Body of pancreas (tissue), 4 donors: ENCODE measurements around the gene CTNND2. TPM values are rescaled to one million over a fixed set of nuclear protein-coding genes. Genes with fewer than 3 reads are reported as not detected.

Source experiments
- ATAC-seq: fragments of 150-250 bp; one replicate; pipeline ENCODE4 v1.9.1; 2016
- DNase-seq, 4 donors: peaks; one replicate each; pipeline ENCODE4 v3.0.0-alpha.2; 2019
- H3K27ac ChIP-seq, 4 donors: fragments of 200-600 bp; sonication (generic); 1 replicate in 3 of 4; 2 replicates in 1 of 4; pipeline versions ENCODE4 v1.5.1 to v1.6.1; 2016 to 2019; ENCODE audit warnings: mild to moderate bottlenecking in 1 of 4, mixed read lengths in 1 of 4, moderate library complexity in 1 of 4
- H3K27me3 ChIP-seq, 2 donors: fragments of 200-600 bp; sonication (generic); one replicate each; pipeline ENCODE4 v1.6.0; 2016; ENCODE audit warnings: mild to moderate bottlenecking in 1 of 2
- H3K36me3 ChIP-seq, 2 donors: fragments of 200-600 bp; sonication (generic); replicated peaks in 1 of 2; 2 replicates each; pipeline ENCODE4 v1.5.1; 2016; ENCODE audit warnings: low read depth in 2 of 2; ENCODE audit not compliant: insufficient read depth in 1 of 2
- H3K4me1 ChIP-seq: fragments of 200-600 bp; sonication (generic); one replicate; pipeline ENCODE4 v1.6.0; 2016
- H3K4me3 ChIP-seq, 2 donors: fragments of 200-600 bp; sonication (generic); 1 replicate in 1 of 2; 2 replicates in 1 of 2; pipeline ENCODE4 v1.5.1; 2016 to 2019
- H3K9me3 ChIP-seq, 3 donors: fragments of 200-600 bp; sonication (generic); 1 replicate in 2 of 3; 2 replicates in 1 of 3; pipeline ENCODE4 v1.5.1; 2016
- POLR2A ChIP-seq, 3 donors: fragments of 450-650 bp; IDR thresholded peaks; one replicate each; pipeline ENCODE4 v1.6.1; 2016; ENCODE audit warnings: antibody characterized with exemption in 3 of 3, mild to moderate bottlenecking in 2 of 3
- WGBS, 2 donors: methylation state at CpG; one replicate each; pipeline ENCODE4 v1.1.5; 2017; 5-methylcytosine and 5-hydroxymethylcytosine counted together
- intact Hi-C: fragments of 100-400 bp; cut with DNase I; formaldehyde crosslinking; loops from one replicate; pipeline ENCODE4 v1.15.1; 2023
- total RNA-seq, 2 donors: library from RNA; depleted of rRNA; stranded (reverse); fragments of >200 nt; gene quantifications; one replicate each; pipeline ENCODE4 v1.1.0, GENCODE V29; 2016
- TF ChIP-seq, protein P1 (sequence below), 7 experiments: fragments of 450-650 bp in 4 of 7; fragments of 200-600 bp in 3 of 7; sonication (generic) in 3 of 7; IDR thresholded peaks; one replicate each; pipeline ENCODE4 v1.5.1; 2016 to 2019; ENCODE audit warnings: antibody characterized with exemption in 7 of 7

The CTNND2 gene
- total RNA-seq, 2 donors from 2014 or later: 21.0 to 82.4 TPM

DNA sequence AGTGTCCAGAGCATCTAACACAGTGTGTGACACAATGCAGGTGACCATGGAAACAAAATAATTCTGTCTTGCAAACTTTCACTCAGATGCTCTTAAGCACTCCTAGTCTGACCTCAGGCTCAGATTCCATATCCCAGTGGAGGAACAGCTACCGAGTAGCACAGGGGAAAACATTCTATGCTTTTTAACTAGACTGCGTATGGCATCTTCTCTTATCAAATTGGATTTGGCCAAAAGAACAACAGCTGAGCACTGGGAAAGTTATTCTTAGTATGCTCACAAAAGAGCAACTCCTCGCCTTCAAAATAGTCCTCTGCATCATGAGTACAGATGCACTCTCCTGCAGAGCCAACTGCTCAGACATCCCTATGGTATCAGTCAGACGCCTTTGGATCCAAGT is 615.0 kb downstream of the CTNND2 start:
- Histone ChIP-seq H3K36me3 (no peaks in the 10 kb centered on the region), H3K27me3 (no peaks in the 10 kb centered on the region), H3K27ac (no peak overlapping the region), H3K4me3 (no peak overlapping the region), H3K4me1 (peaks cover 28% of the 10 kb centered on the region), H3K9me3 (no peaks in the 10 kb centered on the region)
- no peak for ATAC-seq
- intact Hi-C loops: no loop called here
- DNase-seq: no peak
- no peak for TF ChIP-seq POLR2A (IDR thresholded peaks at IDR 0.05)
- TF ChIP-seq, protein P1, sequence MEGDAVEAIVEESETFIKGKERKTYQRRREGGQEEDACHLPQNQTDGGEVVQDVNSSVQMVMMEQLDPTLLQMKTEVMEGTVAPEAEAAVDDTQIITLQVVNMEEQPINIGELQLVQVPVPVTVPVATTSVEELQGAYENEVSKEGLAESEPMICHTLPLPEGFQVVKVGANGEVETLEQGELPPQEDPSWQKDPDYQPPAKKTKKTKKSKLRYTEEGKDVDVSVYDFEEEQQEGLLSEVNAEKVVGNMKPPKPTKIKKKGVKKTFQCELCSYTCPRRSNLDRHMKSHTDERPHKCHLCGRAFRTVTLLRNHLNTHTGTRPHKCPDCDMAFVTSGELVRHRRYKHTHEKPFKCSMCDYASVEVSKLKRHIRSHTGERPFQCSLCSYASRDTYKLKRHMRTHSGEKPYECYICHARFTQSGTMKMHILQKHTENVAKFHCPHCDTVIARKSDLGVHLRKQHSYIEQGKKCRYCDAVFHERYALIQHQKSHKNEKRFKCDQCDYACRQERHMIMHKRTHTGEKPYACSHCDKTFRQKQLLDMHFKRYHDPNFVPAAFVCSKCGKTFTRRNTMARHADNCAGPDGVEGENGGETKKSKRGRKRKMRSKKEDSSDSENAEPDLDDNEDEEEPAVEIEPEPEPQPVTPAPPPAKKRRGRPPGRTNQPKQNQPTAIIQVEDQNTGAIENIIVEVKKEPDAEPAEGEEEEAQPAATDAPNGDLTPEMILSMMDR (IDR thresholded peaks at IDR 0.05): no peak
- WGBS, 2 donors: 66 to 69% methylated on average over 4 of the region's 4 CpGs

GRCh38 chr5:11281842-11282241 is 622.4 kb downstream of the CTNND2 start:
- TF ChIP-seq, protein P1 (IDR thresholded peaks at IDR 0.05): no peak
- no peak for TF ChIP-seq POLR2A (IDR thresholded peaks at IDR 0.05)
- Histone ChIP-seq H3K36me3 (no peaks in the 10 kb centered on the region), H3K27me3 (no peaks in the 10 kb centered on the region), H3K27ac (no peak overlapping the region), H3K4me3 (no peak overlapping the region), H3K9me3 (no peaks in the 10 kb centered on the region), H3K4me1 (no peaks in the 10 kb centered on the region)
- DNase-seq (no peak), ATAC-seq (no peak)
- intact Hi-C loops: no loop called here
- WGBS, 2 donors: 86 to 94% methylated on average over 5 of the region's 5 CpGs

- Histone ChIP-seq H3K4me1 (no peaks in the 10 kb centered on the region), H3K27me3 (no peaks in the 10 kb centered on the region), H3K27ac (no peak overlapping the region), H3K36me3 (no peaks in the 10 kb centered on the region), H3K4me3 (no peak overlapping the region), H3K9me3 (no peaks in the 10 kb centered on the region)
- DNase-seq (no peak), ATAC-seq (no peak)
- intact Hi-C loops: no loop called here
- 92 to 95% methylated on average over 4 of the region's 4 CpGs for WGBS, 2 donors
- TF ChIP-seq POLR2A (IDR thresholded peaks at IDR 0.05): no peak
- TF ChIP-seq, protein P1 (IDR thresholded peaks at IDR 0.05): no peak
These were observed 626.9 kb downstream of the CTNND2 start for GRCh38 chr5:11277323-11277722.

GRCh38 chr5:11273180-11273903 is 630.9 kb downstream of the CTNND2 start:
- WGBS, 2 donors: 71 to 81% methylated on average over 11 of the region's 11 CpGs
- Histone ChIP-seq H3K27ac (no peak overlapping the region), H3K9me3 (no peaks in the 10 kb centered on the region), H3K27me3 (no peaks in the 10 kb centered on the region), H3K4me3 (no peak overlapping the region), H3K36me3 (no peaks in the 10 kb centered on the region), H3K4me1 (peaks cover 11% of the 10 kb centered on the region)
- DNase-seq: no peak
- intact Hi-C loops: no loop called here
- TF ChIP-seq, protein P1 (IDR thresholded peaks at IDR 0.05): no peak
- no peak for TF ChIP-seq POLR2A (IDR thresholded peaks at IDR 0.05)
- no peak for ATAC-seq

- no peak overlapping the region for H3K4me3 ChIP-seq
- ATAC-seq (no peak), DNase-seq (no peak)
- TF ChIP-seq POLR2A (IDR thresholded peaks at IDR 0.05): no peak
- TF ChIP-seq, protein P1 (IDR thresholded peaks at IDR 0.05): no peak
- H3K9me3 ChIP-seq: no peaks in the 10 kb centered on the region
- H3K27me3 ChIP-seq: no peaks in the 10 kb centered on the region
- no peaks in the 10 kb centered on the region for H3K36me3 ChIP-seq
- WGBS, 2 donors: 75 to 88% methylated on average over 3 of the region's 3 CpGs
- intact Hi-C loops: no loop called here
- H3K4me1 ChIP-seq: peaks cover 11% of the 10 kb centered on the region
- no peak overlapping the region for H3K27ac ChIP-seq
These were observed 634.7 kb downstream of the CTNND2 start for GRCh38 chr5:11269515-11269914.
